ENCODE data around the gene MTHFD2L.

The MTHFD2L gene

DNA sequence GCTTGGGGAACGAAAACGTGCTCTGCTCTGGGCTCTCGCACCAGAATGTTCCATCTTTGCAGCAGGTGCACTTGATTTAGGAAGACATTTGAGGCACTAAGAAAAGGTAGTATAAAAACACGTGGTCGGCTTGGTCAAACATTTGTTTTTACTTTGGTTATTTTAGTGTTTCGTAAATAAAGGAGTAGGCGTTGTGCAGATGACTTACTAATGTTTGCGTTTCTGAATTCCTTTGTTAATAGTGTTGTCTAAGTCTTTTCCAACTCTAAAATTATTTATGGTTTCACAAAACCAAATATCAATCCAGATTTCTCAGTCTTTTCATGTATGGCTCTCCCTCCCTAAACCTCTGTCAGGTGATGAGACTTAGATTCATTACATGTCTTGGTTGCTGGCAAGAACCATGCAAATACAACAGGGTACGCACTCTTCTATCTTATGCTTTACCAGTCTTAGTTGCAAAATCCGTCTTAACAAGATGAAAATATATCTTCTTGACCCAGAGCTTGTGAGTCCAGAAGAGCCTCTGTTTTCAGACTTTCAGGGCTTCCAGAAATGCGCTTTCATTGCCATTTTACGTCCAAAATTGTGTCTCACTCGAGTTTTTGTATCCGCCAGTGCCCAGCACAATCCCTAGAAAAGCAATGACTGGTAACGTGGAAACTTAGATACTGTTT is 686 bp downstream of the MTHFD2L start:
- no peak for DNase-seq (ENCODE audit: low read depth)
- TF ChIP-seq, protein P1, sequence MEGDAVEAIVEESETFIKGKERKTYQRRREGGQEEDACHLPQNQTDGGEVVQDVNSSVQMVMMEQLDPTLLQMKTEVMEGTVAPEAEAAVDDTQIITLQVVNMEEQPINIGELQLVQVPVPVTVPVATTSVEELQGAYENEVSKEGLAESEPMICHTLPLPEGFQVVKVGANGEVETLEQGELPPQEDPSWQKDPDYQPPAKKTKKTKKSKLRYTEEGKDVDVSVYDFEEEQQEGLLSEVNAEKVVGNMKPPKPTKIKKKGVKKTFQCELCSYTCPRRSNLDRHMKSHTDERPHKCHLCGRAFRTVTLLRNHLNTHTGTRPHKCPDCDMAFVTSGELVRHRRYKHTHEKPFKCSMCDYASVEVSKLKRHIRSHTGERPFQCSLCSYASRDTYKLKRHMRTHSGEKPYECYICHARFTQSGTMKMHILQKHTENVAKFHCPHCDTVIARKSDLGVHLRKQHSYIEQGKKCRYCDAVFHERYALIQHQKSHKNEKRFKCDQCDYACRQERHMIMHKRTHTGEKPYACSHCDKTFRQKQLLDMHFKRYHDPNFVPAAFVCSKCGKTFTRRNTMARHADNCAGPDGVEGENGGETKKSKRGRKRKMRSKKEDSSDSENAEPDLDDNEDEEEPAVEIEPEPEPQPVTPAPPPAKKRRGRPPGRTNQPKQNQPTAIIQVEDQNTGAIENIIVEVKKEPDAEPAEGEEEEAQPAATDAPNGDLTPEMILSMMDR (IDR thresholded peaks at IDR 0.05; ENCODE audit: control insufficient read depth, extremely low read depth, insufficient read depth), result no peak

DNA sequence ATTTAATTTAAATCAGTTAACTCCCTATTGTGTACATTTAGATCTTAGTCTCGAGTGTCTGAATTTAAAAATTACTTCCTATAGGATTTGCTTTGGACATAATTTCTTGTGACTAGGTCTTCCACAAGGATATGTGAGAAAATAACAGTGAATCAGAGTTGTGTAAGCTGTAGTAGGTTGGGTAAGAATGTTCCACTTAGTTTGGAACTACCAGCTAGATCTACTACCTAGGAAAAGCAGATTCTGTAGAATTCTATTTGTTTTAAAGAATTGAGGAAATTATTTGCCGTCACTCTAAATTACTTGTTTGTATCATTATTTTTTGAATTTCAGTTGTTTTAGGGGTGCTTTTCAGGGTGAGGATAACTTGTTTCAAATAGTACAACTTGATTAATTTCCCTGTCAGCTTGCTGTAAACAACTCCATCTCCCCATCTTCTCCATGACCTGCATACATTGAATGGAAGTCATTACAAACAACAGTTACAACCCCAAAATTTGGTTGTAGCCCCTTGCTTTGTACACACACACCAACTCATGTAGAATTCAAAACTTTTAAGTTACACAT is 1.3 kb downstream of the MTHFD2L start:
- peak overlapping the region; percentile 82 for H3K4me3 ChIP-seq (ENCODE audit: low read depth, low read length)
- TF ChIP-seq, protein P1 (IDR thresholded peaks at IDR 0.05; ENCODE audit: control insufficient read depth, extremely low read depth, insufficient read depth), result no peak
- no peak for DNase-seq (ENCODE audit: low read depth)

More for the DNA sequence above, 686 bp downstream of the MTHFD2L start:
- peak overlapping the region; percentile 82 for H3K4me3 ChIP-seq (ENCODE audit: low read depth, low read length)

DNA sequence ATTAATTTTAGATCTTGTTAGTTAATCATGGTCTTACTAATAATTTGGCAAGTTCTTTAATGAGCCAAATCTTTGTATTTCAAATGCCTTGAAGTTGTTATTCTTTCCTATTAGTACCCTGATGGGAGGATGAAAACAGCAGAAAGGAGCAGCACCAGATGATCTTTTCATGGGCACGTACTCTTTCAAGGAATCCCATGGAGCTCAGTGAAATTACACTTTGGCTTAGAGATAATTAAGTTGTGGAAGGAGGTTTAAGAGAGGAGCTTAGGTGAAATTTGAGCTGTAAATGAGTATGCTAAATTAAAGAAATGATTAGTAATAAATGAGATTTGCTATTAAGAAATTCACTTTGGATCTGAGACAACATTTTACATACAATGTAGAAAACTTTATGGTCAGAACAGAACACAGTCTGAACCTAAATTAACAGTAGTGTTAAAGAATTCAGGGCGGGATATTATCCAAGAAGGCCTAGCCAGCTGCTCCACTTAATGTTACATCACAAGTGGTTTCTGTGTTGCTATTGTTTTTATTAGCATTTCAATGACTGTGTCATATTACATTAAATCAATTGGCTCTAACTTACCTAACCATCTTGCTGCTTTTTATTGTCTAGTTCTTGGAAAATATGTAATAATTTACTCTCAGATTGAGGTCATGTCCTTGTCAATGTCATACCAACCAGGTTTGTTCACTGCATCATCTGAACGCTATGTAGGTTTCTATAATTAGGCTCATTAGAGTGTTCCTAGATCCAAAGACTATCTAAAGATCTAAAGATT is 3.9 kb downstream of the MTHFD2L start:
- H3K4me3 ChIP-seq (ENCODE audit: low read depth, low read length), result no peak overlapping the region
- TF ChIP-seq, protein P1 (IDR thresholded peaks at IDR 0.05; ENCODE audit: control insufficient read depth, extremely low read depth, insufficient read depth), result no peak
- DNase-seq (ENCODE audit: low read depth), result no peak

DNA sequence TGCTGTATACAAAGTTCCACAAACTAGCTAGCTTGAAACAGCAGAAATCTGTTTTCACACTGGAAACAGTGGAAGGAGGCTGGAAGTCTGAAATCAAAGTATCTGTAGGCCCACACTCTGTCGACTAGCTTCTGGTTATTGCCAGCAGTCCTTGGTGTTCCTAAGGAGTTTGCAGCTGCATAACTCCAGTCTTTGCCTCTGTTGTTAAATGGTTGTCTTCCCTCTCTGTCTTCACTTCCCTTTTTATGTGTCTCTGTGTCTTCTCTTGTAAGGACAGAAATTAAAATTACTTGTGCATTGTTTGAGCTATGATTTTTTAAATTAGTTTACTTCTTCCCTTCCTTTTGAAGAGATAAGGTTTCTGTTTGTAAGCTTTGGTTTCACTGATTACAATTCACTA is 8.2 kb downstream of the MTHFD2L start:
- TF ChIP-seq, protein P1 (IDR thresholded peaks at IDR 0.05; ENCODE audit: control insufficient read depth, extremely low read depth, insufficient read depth), result no peak
- no peak for DNase-seq (ENCODE audit: low read depth)

DNA sequence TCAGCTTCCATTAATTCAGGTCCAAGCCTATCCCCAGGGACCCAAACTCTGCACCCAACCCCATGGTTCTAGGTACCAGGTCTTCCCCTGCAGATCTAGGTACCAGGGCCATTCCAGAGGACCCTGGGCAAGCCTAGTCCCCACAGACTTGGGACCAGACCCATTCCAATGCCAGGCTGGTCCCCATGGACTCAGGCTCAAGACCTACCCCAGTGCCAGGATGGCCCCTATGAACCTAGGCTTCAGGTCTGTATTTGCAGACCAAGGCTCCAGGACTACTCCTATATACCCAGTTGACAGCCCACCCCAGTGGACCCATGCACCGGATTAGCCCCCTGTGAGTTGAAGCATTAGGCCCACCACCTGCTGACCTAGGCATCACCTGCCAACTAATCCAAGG is 8.9 kb downstream of the MTHFD2L start:
- TF ChIP-seq, protein P1 (IDR thresholded peaks at IDR 0.05; ENCODE audit: control insufficient read depth, extremely low read depth, insufficient read depth), result no peak
- no peak overlapping the region for H3K4me3 ChIP-seq (ENCODE audit: low read depth, low read length)
- DNase-seq (ENCODE audit: low read depth), result no peak

More for the DNA sequence above, 8.2 kb downstream of the MTHFD2L start:
- no peak overlapping the region for H3K4me3 ChIP-seq (ENCODE audit: low read depth, low read length)

DNA sequence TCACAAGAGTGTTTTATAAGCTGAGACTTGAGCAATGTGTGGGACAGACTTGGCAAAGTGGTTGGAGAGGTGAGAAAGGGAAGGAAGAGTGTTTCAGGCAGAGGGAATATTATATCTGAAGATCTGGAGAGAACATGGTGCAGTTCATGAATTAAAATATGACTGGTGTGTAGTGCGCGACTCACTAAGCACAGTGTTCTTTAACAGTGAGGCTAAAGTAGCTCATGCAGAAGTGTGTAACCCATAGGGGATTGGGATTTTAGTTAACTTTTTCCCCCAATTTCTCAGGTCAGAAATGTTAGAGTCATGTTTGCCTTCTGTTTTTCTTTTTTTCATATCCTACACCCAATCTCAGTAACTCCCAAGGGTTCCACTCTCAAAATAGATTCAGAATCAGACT is 9.7 kb downstream of the MTHFD2L start:
- no peak for DNase-seq (ENCODE audit: low read depth)
- TF ChIP-seq, protein P1 (IDR thresholded peaks at IDR 0.05; ENCODE audit: control insufficient read depth, extremely low read depth, insufficient read depth), result no peak
- no peak overlapping the region for H3K4me3 ChIP-seq (ENCODE audit: low read depth, low read length)

Data from LNCaP clone FGC (cell line).